A673 (cell line): Measurements from ENCODE around the gene FBXW5. TPM values are rescaled to one million over a fixed set of nuclear protein-coding genes. Genes with fewer than 3 reads are reported as not detected.

Source experiments
- BruUV-seq: library from RNA; stranded (reverse); fragments of 400-500 nt; replicated peaks from 2 replicates; lab custom pipeline; 2021; lab: Mats Ljungman, UMichigan
- CTCF ChIA-PET: fragments of 300-600 bp; sonication (Branson Sonifier 250); formaldehyde crosslinking; loops from one replicate; lab custom pipeline; 2022; ENCODE audit warnings: antibody characterized with exemption; lab: Charles Lee
- POLR2A ChIA-PET: fragments of 300-600 bp; sonication (Branson Sonifier 250); formaldehyde crosslinking; loops from one replicate; lab custom pipeline; 2022; ENCODE audit warnings: antibody characterized with exemption; ENCODE audit not compliant: low non-redundant PET; lab: Charles Lee
- DNase-seq: peaks from one replicate; pipeline ENCODE4 v3.0.0-alpha.2; 2015; ENCODE audit warnings: low spot score
- H3K27ac ChIP-seq: fragments of 200-600 bp; sonication (generic); 2 replicates; pipeline ENCODE4 v1.5.1; 2016; ENCODE audit warnings: mixed run types, low read depth, mild to moderate bottlenecking, mixed read lengths, antibody characterized with exemption, low read length; ENCODE audit not compliant: poor library complexity, severe bottlenecking
- H3K27me3 ChIP-seq: fragments of 200-600 bp; sonication (generic); replicated peaks from 2 replicates; pipeline ENCODE4 v1.6.1; 2017; ENCODE audit warnings: mixed run types, low read depth, mild to moderate bottlenecking, mixed read lengths, antibody characterized with exemption, low read length; ENCODE audit not compliant: insufficient read depth, poor library complexity
- H3K36me3 ChIP-seq: fragments of 200-600 bp; sonication (generic); 2 replicates; pipeline ENCODE4 v1.6.1; 2016; ENCODE audit warnings: mixed run types, mild to moderate bottlenecking, mixed read lengths, antibody characterized with exemption, low read length; ENCODE audit not compliant: insufficient read depth, poor library complexity, severe bottlenecking
- H3K4me1 ChIP-seq: fragments of 200-600 bp; sonication (generic); 2 replicates; pipeline ENCODE4 v1.6.1; 2017; ENCODE audit warnings: mixed run types, mild to moderate bottlenecking, mixed read lengths, antibody characterized with exemption, low read length; ENCODE audit not compliant: insufficient read depth, poor library complexity, severe bottlenecking
- H3K4me3 ChIP-seq: fragments of 200-600 bp; sonication (generic); 2 replicates; pipeline ENCODE4 v1.5.1; 2016; ENCODE audit warnings: low read depth, mixed run types, mild to moderate bottlenecking, mixed read lengths, low read length; ENCODE audit not compliant: poor library complexity, severe bottlenecking
- H3K9me3 ChIP-seq: fragments of 200-600 bp; sonication (generic); 2 replicates; pipeline ENCODE4 v1.6.1; 2016; ENCODE audit warnings: mixed run types, low read depth, mild to moderate bottlenecking, mixed read lengths, antibody characterized with exemption, low read length; ENCODE audit not compliant: poor library complexity, severe bottlenecking
- CTCF ChIP-seq: fragments of 300-800, 200-600 bp; sonication (generic); conservative IDR thresholded peaks from 2 replicates; pipeline ENCODE4 v1.5.1; 2017; ENCODE audit warnings: low read depth, mild to moderate bottlenecking, antibody characterized with exemption, low read length, moderate library complexity, mixed read lengths
- EZH2 ChIP-seq: fragments of 200-600 bp; sonication (generic); IDR thresholded peaks from 2 replicates; pipeline ENCODE4 v1.6.1; 2017; ENCODE audit warnings: borderline replicate concordance, low read depth, mild to moderate bottlenecking, mixed read lengths, antibody characterized with exemption, low read length; ENCODE audit not compliant: poor library complexity, severe bottlenecking
- intact Hi-C: fragments of 100-400 bp; cut with micrococcal nuclease; formaldehyde crosslinking; loops from one replicate; pipeline ENCODE4 v1.10.0; 2022; ENCODE audit not compliant: unreplicated experiment
- total RNA-seq: library from RNA; stranded (reverse); gene quantifications from 2 replicates; pipeline ENCODE4 v1.2.3, GENCODE V29; 2021

FBXW5 gene
- total RNA-seq, 1 experiment from 2014 or later: 81.8 TPM

- no peak overlapping the region for H3K4me3 ChIP-seq
- no peak for DNase-seq
- H3K27ac ChIP-seq: no peak overlapping the region
- BruUV-seq: no TSS peak
- ChIA-PET CTCF (no interaction called here), POLR2A (no interaction called here)
- intact Hi-C loops: no loop called here
- no peaks in the 10 kb centered on the region for H3K9me3 ChIP-seq
- TF ChIP-seq CTCF (no peak), EZH2 (no peak)
- no peaks in the 10 kb centered on the region for H3K36me3 ChIP-seq
- no peaks in the 10 kb centered on the region for H3K4me1 ChIP-seq
- H3K27me3 ChIP-seq: no peaks in the 10 kb centered on the region
Observed at GRCh38 chr9:136971746-136972145, 27.2 kb upstream of the FBXW5 start.

GRCh38 chr9:136970361-136970760 is 25.8 kb upstream of the FBXW5 start:
- DNase-seq: no peak
- Histone ChIP-seq H3K4me3 (no peak overlapping the region), H3K4me1 (peaks cover 4% of the 10 kb centered on the region), H3K27ac (no peak overlapping the region), H3K27me3 (no peaks in the 10 kb centered on the region), H3K9me3 (no peaks in the 10 kb centered on the region), H3K36me3 (no peaks in the 10 kb centered on the region)
- no TSS peak for BruUV-seq
- ChIA-PET CTCF (no interaction called here), POLR2A (no interaction called here)
- intact Hi-C loops: no loop called here
- TF ChIP-seq CTCF: no peak
- TF ChIP-seq EZH2: no peak

- no peak overlapping the region for H3K27ac ChIP-seq
- no peaks in the 10 kb centered on the region for H3K36me3 ChIP-seq
- H3K27me3 ChIP-seq: no peaks in the 10 kb centered on the region
- intact Hi-C loops: no loop called here
- DNase-seq: no peak
- no peak for TF ChIP-seq EZH2
- TF ChIP-seq CTCF: no peak
- CTCF ChIA-PET: no interaction called here
- H3K9me3 ChIP-seq: no peaks in the 10 kb centered on the region
- no TSS peak for BruUV-seq
- peaks cover 4% of the 10 kb centered on the region for H3K4me1 ChIP-seq
- POLR2A ChIA-PET: interaction anchor here (0.5 kb wide), 1 partner anchor 13 kb away, joined by 5 read pairs; no protein-coding TSS in a partner anchor
- no peak overlapping the region for H3K4me3 ChIP-seq
Observed at GRCh38 chr9:136969774-136970173, 25.2 kb upstream of the FBXW5 start.
